Uterus (tissue), 2 donors: ENCODE data around the gene HSD17B2.

ENCODE experiments used
- CTCF ChIP-seq, 4 experiments: fragments of 200-600 bp in 2 of 4; fragments of 450-650 bp in 2 of 4; sonication (generic) in 2 of 4; IDR thresholded peaks; one replicate each; pipeline ENCODE4 v1.5.1; 2016 to 2019; ENCODE audit warnings: antibody characterized with exemption in 4 of 4, mild to moderate bottlenecking in 2 of 4, moderate library complexity in 1 of 4
- POLR2A ChIP-seq, 2 donors: fragments of 450-650 bp; IDR thresholded peaks; one replicate each; pipeline ENCODE4 v1.6.1; 2016; ENCODE audit warnings: antibody characterized with exemption in 2 of 2, mild to moderate bottlenecking in 1 of 2, moderate library complexity in 1 of 2

- TF ChIP-seq POLR2A (IDR thresholded peaks at IDR 0.05) (no peak), CTCF (IDR thresholded peaks at IDR 0.05) (no peak)
Measured at GRCh38 chr16:82082543-82083244, 47.6 kb downstream of the HSD17B2 start.
